Mammary epithelial cell (primary cell): Measurements from ENCODE around the gene SURF2.

ENCODE experiments used
- EZH2 ChIP-seq: IDR thresholded peaks from 2 replicates; pipeline ENCODE4 v1.6.1; 2012; ENCODE audit warnings: low read length, inconsistent platforms, borderline replicate concordance
- TF ChIP-seq, protein P1 (sequence below), 2 donors: IDR thresholded peaks in 1 of 2; conservative IDR thresholded peaks in 1 of 2; 2 replicates each; pipeline ENCODE4 v1.5.1; 2011 to 2012; ENCODE audit warnings: inconsistent platforms in 2 of 2, low read length in 2 of 2, mild to moderate bottlenecking in 2 of 2, control low read depth in 1 of 2, low read depth in 1 of 2; ENCODE audit not compliant: insufficient read depth in 1 of 2; ENCODE audit errors: extremely low read depth in 1 of 2

DNA sequence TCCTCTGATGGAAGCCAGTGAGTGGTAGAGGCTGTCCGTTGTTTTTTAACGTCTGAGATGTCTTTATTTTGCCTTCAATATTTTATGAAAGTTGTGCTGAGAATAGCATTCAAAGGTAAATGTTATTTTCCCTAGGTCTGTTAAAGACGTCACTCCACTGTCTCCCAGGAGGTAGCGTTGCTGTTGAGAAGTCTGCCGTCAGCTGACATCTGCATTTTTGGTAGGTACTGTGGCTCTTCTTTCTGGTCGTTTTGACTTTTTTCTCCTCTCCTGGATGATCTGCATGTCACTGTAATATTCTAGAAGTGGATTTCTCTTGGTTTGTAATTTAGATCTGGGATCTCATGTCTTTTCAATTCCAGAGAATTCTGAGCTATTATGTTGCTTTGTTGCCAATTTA lies 46.7 kb upstream of the SURF2 start:
- TF ChIP-seq, protein P1, sequence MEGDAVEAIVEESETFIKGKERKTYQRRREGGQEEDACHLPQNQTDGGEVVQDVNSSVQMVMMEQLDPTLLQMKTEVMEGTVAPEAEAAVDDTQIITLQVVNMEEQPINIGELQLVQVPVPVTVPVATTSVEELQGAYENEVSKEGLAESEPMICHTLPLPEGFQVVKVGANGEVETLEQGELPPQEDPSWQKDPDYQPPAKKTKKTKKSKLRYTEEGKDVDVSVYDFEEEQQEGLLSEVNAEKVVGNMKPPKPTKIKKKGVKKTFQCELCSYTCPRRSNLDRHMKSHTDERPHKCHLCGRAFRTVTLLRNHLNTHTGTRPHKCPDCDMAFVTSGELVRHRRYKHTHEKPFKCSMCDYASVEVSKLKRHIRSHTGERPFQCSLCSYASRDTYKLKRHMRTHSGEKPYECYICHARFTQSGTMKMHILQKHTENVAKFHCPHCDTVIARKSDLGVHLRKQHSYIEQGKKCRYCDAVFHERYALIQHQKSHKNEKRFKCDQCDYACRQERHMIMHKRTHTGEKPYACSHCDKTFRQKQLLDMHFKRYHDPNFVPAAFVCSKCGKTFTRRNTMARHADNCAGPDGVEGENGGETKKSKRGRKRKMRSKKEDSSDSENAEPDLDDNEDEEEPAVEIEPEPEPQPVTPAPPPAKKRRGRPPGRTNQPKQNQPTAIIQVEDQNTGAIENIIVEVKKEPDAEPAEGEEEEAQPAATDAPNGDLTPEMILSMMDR (conservative IDR thresholded peaks at IDR 0.05 in 1 of 2, IDR thresholded peaks at IDR 0.05 in 1 of 2; ENCODE audit: extremely low read depth in 1 of 2, insufficient read depth in 1 of 2, low read depth in 1 of 2, low read length in 2 of 2): no peak
- TF ChIP-seq EZH2: no peak
